Hippocampal formation (tissue), 2 donors: ENCODE measurements around the gene PRR5.
"Not testable (repeated sequence)": the region's sequence is repeated elsewhere in the genome, so short reads cannot be mapped to it uniquely, and the experiment has no call there.

Experiments
- DNase-seq, 2 donors: peaks; one replicate each; lab custom pipeline; 2025; lab: John Stamatoyannopoulos, UW

PRR5 gene

GRCh38 chr22:44701824-44702478 lies at the start of gene PRR5:
Gene PRR5, plus strand, starts transcription at chr22:44702204. Its CDS starts 271 bp downstream, at chr22:44702475.
- DNase-seq = peak in 1 of 2 donors; percentile 19

- not testable (repeated sequence) for DNase-seq
Measured at GRCh38 chr22:44652866-44653265, 49.1 kb upstream of the PRR5 start.

GRCh38 chr22:44658311-44658953 lies 43.6 kb upstream of the PRR5 start:
- DNase-seq = no peak

GRCh38 chr22:44659140-44659539 lies 42.9 kb upstream of the PRR5 start:
- no peak for DNase-seq

GRCh38 chr22:44660051-44660830 lies 41.8 kb upstream of the PRR5 start:
- DNase-seq = no peak

GRCh38 chr22:44661070-44661469 lies 40.9 kb upstream of the PRR5 start:
- no peak for DNase-seq

- no peak for DNase-seq
Measured at GRCh38 chr22:44661659-44662569, 40.1 kb upstream of the PRR5 start.

GRCh38 chr22:44663256-44663999 lies 38.6 kb upstream of the PRR5 start:
- no peak for DNase-seq

- peak in 1 of 2 donors; percentile 62 for DNase-seq
Measured at GRCh38 chr22:44664149-44664548, 37.9 kb upstream of the PRR5 start.

- DNase-seq = peak in 1 of 2 donors; percentile 60
Measured at GRCh38 chr22:44665115-44665514, 36.9 kb upstream of the PRR5 start.

GRCh38 chr22:44666207-44666585 lies 35.8 kb upstream of the PRR5 start:
- no peak for DNase-seq

GRCh38 chr22:44667276-44667675 lies 34.7 kb upstream of the PRR5 start:
- no peak for DNase-seq

- no peak for DNase-seq
Measured at GRCh38 chr22:44667829-44668189, 34.2 kb upstream of the PRR5 start.

GRCh38 chr22:44668190-44668885 lies 33.7 kb upstream of the PRR5 start:
- DNase-seq = no peak

GRCh38 chr22:44668886-44669521 lies 33.0 kb upstream of the PRR5 start:
- DNase-seq = no peak

- DNase-seq = no peak
Measured at GRCh38 chr22:44669561-44669976, 32.4 kb upstream of the PRR5 start.

GRCh38 chr22:44670220-44670988 lies 31.6 kb upstream of the PRR5 start:
- DNase-seq = no peak

GRCh38 chr22:44671742-44672141 lies 30.3 kb upstream of the PRR5 start:
- no peak for DNase-seq

GRCh38 chr22:44672632-44673031 lies 29.4 kb upstream of the PRR5 start:
- DNase-seq = no peak
